Thyroid gland (tissue), 4 donors: Measurements from ENCODE around the gene NPPB. TPM values are rescaled to one million over a fixed set of nuclear protein-coding genes. Genes with fewer than 3 reads are reported as not detected.

Experiments used
- DNase-seq, 2 donors: peaks; one replicate each; pipeline ENCODE4 v3.0.0-alpha.2; 2019
- H3K27ac ChIP-seq, 3 donors: fragments of 200-600 bp; sonication (generic); 1 replicate in 2 of 3; 2 replicates in 1 of 3; pipeline ENCODE4 v1.5.1; 2016 to 2019; ENCODE audit warnings: mild to moderate bottlenecking in 1 of 3, moderate library complexity in 1 of 3
- H3K27me3 ChIP-seq: fragments of 200-600 bp; sonication (generic); one replicate; pipeline ENCODE4 v1.5.1; 2019
- H3K36me3 ChIP-seq, 2 donors: fragments of 200-600 bp; sonication (generic); one replicate each; pipeline ENCODE4 v1.5.1; 2016 to 2019
- H3K4me1 ChIP-seq, 2 donors: fragments of 200-600 bp; sonication (generic); one replicate each; pipeline ENCODE4 v1.5.1; 2017 to 2019
- H3K4me3 ChIP-seq, 3 donors: fragments of 200-600 bp; sonication (generic); replicated peaks in 1 of 3; 1 replicate in 2 of 3; 2 replicates in 1 of 3; pipeline ENCODE4 v1.5.1; 2016; ENCODE audit warnings: mild to moderate bottlenecking in 1 of 3
- H3K9me3 ChIP-seq: fragments of 200-600 bp; sonication (generic); one replicate; pipeline ENCODE4 v1.5.1; 2017
- CTCF ChIP-seq, 6 experiments: fragments of 200-600 bp in 3 of 6; fragments of 450-650 bp in 3 of 6; sonication (generic) in 3 of 6; IDR thresholded peaks; one replicate each; pipeline ENCODE4 v1.5.1; 2016 to 2019; ENCODE audit warnings: antibody characterized with exemption in 6 of 6, mild to moderate bottlenecking in 2 of 6, inconsistent platforms in 1 of 6, moderate library complexity in 1 of 6
- POLR2A ChIP-seq, 2 donors: fragments of 450-650 bp; IDR thresholded peaks; one replicate each; pipeline ENCODE4 v1.6.1; 2017; ENCODE audit warnings: antibody characterized with exemption in 2 of 2, mild to moderate bottlenecking in 2 of 2, moderate library complexity in 1 of 2
- WGBS, 2 donors: methylation state at CpG; one replicate each; pipeline ENCODE4 v1.1.5; 2017; 5-methylcytosine and 5-hydroxymethylcytosine counted together
- intact Hi-C: fragments of 100-400 bp; cut with DNase I; formaldehyde crosslinking; loops from one replicate; pipeline ENCODE4 v1.15.1; 2023
- total RNA-seq, 4 donors: library from RNA; depleted of rRNA; stranded (reverse); fragments of >200 nt; gene quantifications; one replicate each; pipeline ENCODE4 v1.2.3, GENCODE V29; 2016

The NPPB gene
- total RNA-seq, 4 donors from 2014 or later: not detected

GRCh38 chr1:11880911-11881748, 22.4 kb upstream of the NPPB start:
- 20 to 30% methylated on average over 7 to 10 of the region's 10 CpGs for WGBS, 2 donors
- TF ChIP-seq POLR2A (IDR thresholded peaks at IDR 0.05) (peak in 1 of 2 donors; percentile 14), CTCF (IDR thresholded peaks at IDR 0.05) (no peak)

DNA sequence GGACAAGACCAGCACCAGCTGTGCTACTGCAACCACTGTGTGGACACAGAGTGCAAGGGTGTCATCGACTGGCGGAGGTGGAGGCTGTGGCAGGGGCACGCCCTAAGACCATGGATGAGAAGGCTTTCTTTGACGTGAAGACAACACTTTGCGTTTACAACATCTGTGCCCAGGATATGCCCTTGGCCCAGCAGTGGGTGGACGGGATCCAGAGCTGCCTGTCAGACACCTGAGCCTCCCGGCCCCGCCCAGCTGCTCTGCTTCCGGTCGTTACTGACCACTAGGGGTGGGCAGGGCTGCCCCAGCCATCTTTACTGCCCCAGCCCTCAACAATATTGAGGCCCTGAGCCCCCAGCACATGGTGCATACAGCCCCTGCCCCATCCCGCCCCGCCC, 21.4 kb upstream of the NPPB start:
- WGBS, 2 donors: 67 to 71% methylated on average over 10 to 12 of the region's 12 CpGs
- DNase-seq: no peak
- Histone ChIP-seq H3K4me1 (peaks cover 31 to 53% of the 10 kb centered on the region in 2 donors), H3K27ac (peak overlapping the region; percentile 69 to 94 (median 71)), H3K4me3 (no peak overlapping the region), H3K27me3 (no peaks in the 10 kb centered on the region), H3K9me3 (no peaks in the 10 kb centered on the region), H3K36me3 (no peaks in the 10 kb centered on the region)
- no peak for TF ChIP-seq POLR2A (IDR thresholded peaks at IDR 0.05)
- TF ChIP-seq CTCF (IDR thresholded peaks at IDR 0.05): no peak
- intact Hi-C loops: no loop called here

More at GRCh38 chr1:11880911-11881748, 22.4 kb upstream of the NPPB start:
- peaks cover 23 to 43% of the 10 kb centered on the region in 2 donors for H3K4me1 ChIP-seq
- no peaks in the 10 kb centered on the region for H3K27me3 ChIP-seq
- no peak overlapping the region for H3K4me3 ChIP-seq
- no peaks in the 10 kb centered on the region for H3K36me3 ChIP-seq
- no peaks in the 10 kb centered on the region for H3K9me3 ChIP-seq
- peak overlapping the region; percentile 71 to 94 (median 86) for H3K27ac ChIP-seq
- DNase-seq: peak; percentile 89 to 96
- intact Hi-C loops: no loop called here

DNA sequence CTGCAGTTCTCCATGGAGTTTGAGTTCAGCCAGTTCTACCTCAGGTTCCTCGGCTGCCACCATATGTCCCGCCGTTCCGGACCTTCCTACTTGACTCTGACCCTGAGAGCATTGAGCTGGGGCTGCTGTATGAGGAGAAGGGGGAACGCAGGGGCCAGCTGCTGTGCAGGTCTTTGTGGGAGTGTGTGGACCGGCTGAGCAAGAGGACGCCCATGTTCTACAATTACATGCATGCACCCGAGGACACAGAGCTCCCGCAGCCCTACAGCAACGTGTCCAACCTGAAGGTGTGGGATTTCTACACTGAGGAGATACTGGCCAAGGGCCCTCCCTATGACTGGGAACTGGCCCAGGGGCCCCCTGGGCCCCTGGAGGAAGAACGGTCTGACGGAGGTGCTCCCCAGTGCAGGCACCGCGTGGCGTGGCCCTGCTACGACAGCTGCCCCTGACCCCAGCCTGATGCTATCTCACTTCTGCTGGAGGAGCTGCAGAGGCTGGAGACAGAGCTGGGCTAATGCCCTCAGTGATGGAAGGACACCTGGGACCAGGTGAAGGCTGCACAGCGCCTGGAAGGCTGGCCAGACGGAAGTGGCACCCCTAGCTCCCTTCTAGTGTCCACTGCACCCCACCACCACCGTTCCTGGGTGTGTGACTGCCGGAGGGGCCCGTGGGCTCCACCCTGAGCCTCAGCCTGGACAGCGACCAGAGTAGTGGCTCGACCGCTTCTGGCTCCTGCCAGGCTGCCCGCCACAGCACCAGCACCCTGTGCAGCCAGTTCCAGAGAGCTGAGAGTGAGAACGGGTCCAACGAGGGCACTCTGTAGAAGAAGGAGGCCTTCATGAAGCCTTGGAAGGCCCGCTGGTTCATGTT, 20.8 kb upstream of the NPPB start:
- H3K4me3 ChIP-seq: no peak overlapping the region
- peaks cover 31 to 59% of the 10 kb centered on the region in 2 donors for H3K4me1 ChIP-seq
- 84 to 85% methylated on average over 18 to 19 of the region's 28 CpGs for WGBS, 2 donors
- H3K27ac ChIP-seq: peak overlapping the region; percentile 69 to 94 (median 71)
- no peaks in the 10 kb centered on the region for H3K27me3 ChIP-seq
- no peak for TF ChIP-seq CTCF (IDR thresholded peaks at IDR 0.05)
- TF ChIP-seq POLR2A (IDR thresholded peaks at IDR 0.05): no peak
- no peaks in the 10 kb centered on the region for H3K9me3 ChIP-seq
- H3K36me3 ChIP-seq: no peaks in the 10 kb centered on the region
- DNase-seq: no peak
- intact Hi-C loops: no loop called here

DNA sequence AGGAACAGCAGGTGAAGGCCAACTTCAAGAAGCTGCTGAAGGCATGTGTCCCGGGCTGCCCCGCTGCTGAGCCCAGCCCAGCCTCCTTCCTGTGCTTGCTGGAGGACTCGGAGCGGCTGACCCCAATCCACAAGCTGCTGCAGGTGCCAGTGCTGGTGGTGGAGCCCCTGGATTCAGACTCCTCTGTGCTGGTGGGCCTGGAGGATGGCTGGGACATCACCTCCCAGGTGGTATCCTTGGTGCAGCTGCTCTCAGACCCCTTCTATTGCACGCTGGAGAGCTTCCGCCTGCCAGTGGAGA, 20.1 kb upstream of the NPPB start:
- no peak for DNase-seq
- intact Hi-C loops: no loop called here
- Histone ChIP-seq H3K36me3 (no peaks in the 10 kb centered on the region), H3K27ac (peak overlapping the region in 1 of 3 donors; percentile 94), H3K4me3 (no peak overlapping the region), H3K27me3 (no peaks in the 10 kb centered on the region), H3K9me3 (no peaks in the 10 kb centered on the region), H3K4me1 (peaks cover 31 to 66% of the 10 kb centered on the region in 2 donors)
- TF ChIP-seq POLR2A (IDR thresholded peaks at IDR 0.05) (no peak), CTCF (IDR thresholded peaks at IDR 0.05) (no peak)
- 90% methylated on average over 2 to 5 of the region's 6 CpGs for WGBS, 2 donors
